ENCODE data around the gene RASL10A.

The RASL10A gene

DNA sequence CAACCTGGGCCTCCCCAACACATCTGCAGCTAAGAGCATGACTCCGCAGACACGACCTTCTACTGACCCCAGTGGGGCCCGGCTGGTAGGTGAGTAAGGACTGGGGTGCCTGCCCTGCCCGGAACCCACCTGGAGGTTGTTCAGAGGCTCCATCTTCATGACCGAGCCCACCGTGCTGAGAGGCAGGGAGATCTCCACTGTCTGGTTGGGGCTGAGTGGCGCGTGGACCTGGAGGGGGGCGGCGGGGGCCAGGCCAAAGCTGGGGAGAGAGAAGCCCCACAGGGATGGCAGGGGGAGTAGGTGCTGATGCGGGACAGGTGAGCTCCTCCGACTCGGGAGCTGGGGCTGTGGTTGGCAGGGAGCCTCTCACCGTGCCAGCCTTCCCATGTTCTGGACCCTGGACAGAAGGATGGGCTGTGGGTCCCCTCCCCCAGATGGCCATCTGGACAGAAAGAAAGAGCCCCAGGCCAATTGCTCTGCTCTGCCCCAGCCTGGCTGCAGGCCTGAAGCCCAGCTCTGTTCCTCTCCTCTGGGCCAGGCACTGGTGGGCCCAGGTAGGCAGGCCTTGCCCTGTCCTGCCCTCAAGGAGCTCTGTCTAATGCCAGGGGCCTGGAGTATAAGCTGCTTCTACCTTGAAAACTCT, 16.3 kb upstream of the RASL10A start:
- H3K27ac ChIP-seq = no peak overlapping the region
- no peak for TF ChIP-seq ZFX (IDR thresholded peaks at IDR 0.05)
- TF ChIP-seq CTCF (conservative IDR thresholded peaks at IDR 0.05) = no peak

DNA sequence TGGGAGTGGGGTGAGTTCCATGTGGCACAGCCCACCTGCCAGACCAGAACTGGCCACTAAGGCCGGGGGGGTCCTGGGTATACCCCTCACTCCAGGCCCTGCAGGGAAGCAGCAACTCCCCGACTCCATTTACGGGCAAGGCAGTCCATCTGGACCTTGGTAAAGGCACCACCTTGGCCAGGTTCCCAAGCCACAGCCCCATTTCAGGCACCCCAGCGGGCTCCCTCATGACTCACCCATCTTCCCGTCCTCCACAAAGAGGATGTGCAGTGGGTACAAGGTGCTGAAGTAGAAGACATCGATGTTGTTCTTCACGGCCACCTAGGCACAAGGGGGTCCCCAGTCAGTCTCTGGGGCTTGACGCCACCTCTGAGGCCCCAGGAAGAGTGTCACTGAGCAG, 15.7 kb upstream of the RASL10A start:
- no peak overlapping the region for H3K27ac ChIP-seq
- no peak for TF ChIP-seq CTCF (conservative IDR thresholded peaks at IDR 0.05)
- no peak for TF ChIP-seq ZFX (IDR thresholded peaks at IDR 0.05)

- H3K27ac ChIP-seq = no peak overlapping the region
- TF ChIP-seq ZFX (IDR thresholded peaks at IDR 0.05) (no peak), CTCF (conservative IDR thresholded peaks at IDR 0.05) (no peak)
Measured at GRCh38 chr22:29330753-29331152, 15.3 kb upstream of the RASL10A start.

GRCh38 chr22:29330291-29330690, 14.8 kb upstream of the RASL10A start:
- TF ChIP-seq CTCF (conservative IDR thresholded peaks at IDR 0.05) = no peak
- TF ChIP-seq ZFX (IDR thresholded peaks at IDR 0.05) = no peak

GRCh38 chr22:29329581-29329980, 14.1 kb upstream of the RASL10A start:
- TF ChIP-seq ZFX (IDR thresholded peaks at IDR 0.05) (no peak), CTCF (conservative IDR thresholded peaks at IDR 0.05) (no peak)
- H3K27ac ChIP-seq = no peak overlapping the region

More at GRCh38 chr22:29330291-29330690, 14.8 kb upstream of the RASL10A start:
- no peak overlapping the region for H3K27ac ChIP-seq

- TF ChIP-seq CTCF (conservative IDR thresholded peaks at IDR 0.05) (no peak), ZFX (IDR thresholded peaks at IDR 0.05) (no peak)
- H3K27ac ChIP-seq = no peak overlapping the region
Measured at GRCh38 chr22:29328566-29329500, 13.3 kb upstream of the RASL10A start.

GRCh38 chr22:29328055-29328454, 12.6 kb upstream of the RASL10A start:
- TF ChIP-seq ZFX (IDR thresholded peaks at IDR 0.05) (no peak), CTCF (conservative IDR thresholded peaks at IDR 0.05) (no peak)
- H3K27ac ChIP-seq = no peak overlapping the region

Measured in C4-2B (cell line).